D721Med (cell line): ENCODE results near the gene ZEB2.

Experiments used
- DNase-seq: peaks from one replicate; pipeline ENCODE4 v3.0.0; 2011; ENCODE audit warnings: low spot score; ENCODE audit not compliant: insufficient read length
- FAIRE-seq: peaks from 2 replicates; lab custom pipeline; 2011; peaks lifted over from hg19 to GRCh38; lab: Jason Lieb, UNC
- CTCF ChIP-seq: IDR thresholded peaks from 2 replicates; pipeline ENCODE4 v1.5.1; 2012; ENCODE audit warnings: mild to moderate bottlenecking, control low read depth; ENCODE audit not compliant: insufficient read depth; ENCODE audit errors: missing control alignments

ZEB2 gene

DNA sequence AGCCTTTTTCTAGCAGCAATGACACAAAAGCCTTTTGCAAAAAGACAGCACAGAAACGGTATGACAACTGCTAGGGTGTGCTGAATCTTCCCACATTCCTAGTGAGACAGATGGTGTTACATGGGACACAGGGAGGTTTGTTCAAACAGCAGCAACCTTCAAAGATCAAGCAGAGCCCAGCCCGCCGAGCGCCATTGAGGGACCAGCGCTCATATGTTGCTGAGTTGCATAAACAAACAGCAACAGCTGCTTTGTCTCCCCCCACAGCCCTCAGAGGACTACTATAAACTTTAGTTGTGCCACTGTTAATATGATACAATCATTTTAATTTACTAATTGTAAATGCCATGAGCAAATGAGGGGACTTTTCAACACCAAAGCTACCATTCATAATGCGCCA is 117.7 kb downstream of the ZEB2 start:
- no peak for DNase-seq
- no peak for TF ChIP-seq CTCF
- no peak for FAIRE-seq

- FAIRE-seq (no peak), DNase-seq (no peak)
- no peak for TF ChIP-seq CTCF
These were observed 118.9 kb downstream of the ZEB2 start for GRCh38 chr2:144401036-144401435.

DNA sequence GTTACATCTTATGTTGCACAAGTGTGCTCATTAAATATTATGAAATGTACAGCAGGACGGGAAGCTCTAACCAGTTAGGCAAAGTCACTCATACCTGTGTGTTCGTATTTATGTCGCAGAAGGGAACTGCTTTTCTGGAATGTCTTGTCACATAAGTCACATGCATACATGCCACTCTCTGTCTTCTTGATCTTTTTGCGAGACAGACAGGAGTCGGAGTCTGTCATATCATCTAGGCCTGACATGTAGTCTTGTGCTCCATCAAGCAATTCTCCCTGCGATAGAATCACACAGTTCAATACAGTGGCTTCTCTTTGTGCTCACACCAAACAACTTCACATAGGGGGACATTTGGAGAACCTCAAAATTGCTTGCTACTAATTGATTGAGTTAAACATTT is 123.6 kb downstream of the ZEB2 start:
- TF ChIP-seq CTCF = no peak
- no peak for FAIRE-seq
- DNase-seq = no peak

- TF ChIP-seq CTCF = no peak
- no peak for DNase-seq
- FAIRE-seq = no peak
These were observed 129.4 kb downstream of the ZEB2 start for GRCh38 chr2:144390424-144391020.

- FAIRE-seq (no peak), DNase-seq (no peak)
- TF ChIP-seq CTCF = no peak
These were observed 130.0 kb downstream of the ZEB2 start for GRCh38 chr2:144389930-144390311.

- FAIRE-seq (no peak), DNase-seq (no peak)
- no peak for TF ChIP-seq CTCF
These were observed 130.6 kb downstream of the ZEB2 start for GRCh38 chr2:144389151-144389929.

- no peak for FAIRE-seq
- DNase-seq = no peak
These were observed 134.5 kb downstream of the ZEB2 start for GRCh38 chr2:144385381-144385780.

More at GRCh38 chr2:144385381-144385780, 134.5 kb downstream of the ZEB2 start:
- no peak for TF ChIP-seq CTCF
